Gastrocnemius medialis (tissue), 4 donors: Measurements from ENCODE around the gene CGB1.

ENCODE experiments used
- CTCF ChIP-seq, 5 experiments: fragments of 450-650 bp in 3 of 5; fragments of 200-600 bp in 2 of 5; sonication (generic) in 2 of 5; IDR thresholded peaks in 4 of 5; conservative IDR thresholded peaks in 1 of 5; 1 replicate in 4 of 5; 2 replicates in 1 of 5; pipeline ENCODE4 v1.5.1; 2016 to 2019; ENCODE audit warnings: antibody characterized with exemption in 5 of 5, mild to moderate bottlenecking in 3 of 5, moderate library complexity in 3 of 5
- POLR2A ChIP-seq, 2 donors: fragments of 450-650 bp; IDR thresholded peaks; one replicate each; pipeline ENCODE4 v1.6.1; 2017; ENCODE audit warnings: antibody characterized with exemption in 2 of 2, mild to moderate bottlenecking in 2 of 2, moderate library complexity in 2 of 2

- TF ChIP-seq CTCF (IDR thresholded peaks at IDR 0.05 in 4 of 5, conservative IDR thresholded peaks at IDR 0.05 in 1 of 5) (no peak), POLR2A (IDR thresholded peaks at IDR 0.05) (no peak)
Observed at GRCh38 chr19:48990400-48990799, 46.3 kb downstream of the CGB1 start.
